Immature natural killer cell (primary cell): ENCODE results near the gene TAF8. TPM values are rescaled to one million over a fixed set of nuclear protein-coding genes. Genes with fewer than 3 reads are reported as not detected.

ENCODE experiments used
- DNase-seq, 3 donors: peaks; one replicate each; pipeline ENCODE4 v3.0.0; 2022; ENCODE audit warnings: mixed read lengths in 1 of 3
- H3K27ac Mint-ChIP-seq, 6 donors: one replicate each; pipeline ENCODE4 v1.8.0; 2020; ENCODE audit warnings: mixed read lengths in 6 of 6, mild to moderate bottlenecking in 5 of 6, inconsistent platforms in 4 of 6, moderate library complexity in 3 of 6
- H3K27me3 Mint-ChIP-seq, 3 donors: one replicate each; pipeline ENCODE4 v1.8.0; 2020 to 2021; ENCODE audit warnings: low read depth in 3 of 3, mild to moderate bottlenecking in 3 of 3, mixed read lengths in 3 of 3, moderate library complexity in 3 of 3, inconsistent platforms in 1 of 3
- H3K36me3 Mint-ChIP-seq, 3 donors: one replicate each; pipeline ENCODE4 v1.8.0; 2020; ENCODE audit warnings: mixed read lengths in 3 of 3, inconsistent platforms in 2 of 3, mild to moderate bottlenecking in 2 of 3
- H3K4me1 Mint-ChIP-seq, 2 donors: one replicate each; pipeline ENCODE4 v1.8.0; 2020; ENCODE audit warnings: inconsistent platforms in 2 of 2, mild to moderate bottlenecking in 2 of 2, mixed read lengths in 2 of 2, moderate library complexity in 1 of 2
- H3K4me3 Mint-ChIP-seq, 5 donors: one replicate each; pipeline ENCODE4 v1.8.0; 2020; ENCODE audit warnings: mild to moderate bottlenecking in 5 of 5, mixed read lengths in 5 of 5, inconsistent platforms in 3 of 5, moderate library complexity in 3 of 5
- H3K9me3 Mint-ChIP-seq, 6 donors: one replicate each; pipeline ENCODE4 v1.8.0; 2020; ENCODE audit warnings: mild to moderate bottlenecking in 6 of 6, mixed read lengths in 6 of 6, inconsistent platforms in 4 of 6, moderate library complexity in 3 of 6
- polyA plus RNA-seq, 3 donors: library from polyadenylated mRNA; unstranded; fragments of 300-500 nt; fragmentation: Illumina TruSeq; gene quantifications; one replicate each; pipeline ENCODE4 v1.2.3, GENCODE V29; 2021

TAF8 gene
- polyA plus RNA-seq, 3 donors from 2014 or later = 8.5 to 23.0 (median 14.6) TPM

DNA sequence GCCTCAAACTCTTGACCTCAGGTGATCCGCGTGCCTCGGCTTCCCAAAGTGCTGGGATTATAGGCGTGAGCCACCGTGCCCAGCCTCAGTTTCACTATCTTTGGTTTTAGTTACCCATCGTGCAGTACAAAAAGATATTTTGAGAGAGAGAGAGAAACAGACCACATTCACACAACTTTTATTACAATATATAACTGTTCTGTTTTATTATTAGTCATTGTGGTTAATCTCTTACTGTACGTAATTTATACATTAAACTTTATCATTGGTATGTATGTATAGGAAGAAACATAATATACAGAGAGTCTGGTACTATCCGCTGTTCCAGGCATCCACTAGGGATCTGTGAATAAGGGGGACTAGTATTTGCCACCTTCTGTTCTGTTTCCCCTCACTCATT, 29.4 kb upstream of the TAF8 start:
- H3K9me3 Mint-ChIP-seq = no peaks in the 10 kb centered on the region
- peak overlapping the region; percentile 70 to 87 (median 80) for H3K4me3 Mint-ChIP-seq
- peaks cover 3 to 6% (median 3%) of the 10 kb centered on the region in 3 donors for H3K27me3 Mint-ChIP-seq
- peaks cover 83 to 89% of the 10 kb centered on the region in 2 donors for H3K4me1 Mint-ChIP-seq
- DNase-seq = no peak
- H3K27ac Mint-ChIP-seq = peak overlapping the region; percentile 88 to 98 (median 92)
- H3K36me3 Mint-ChIP-seq = peaks cover 1 to 6% (median 5%) of the 10 kb centered on the region in 3 donors

DNA sequence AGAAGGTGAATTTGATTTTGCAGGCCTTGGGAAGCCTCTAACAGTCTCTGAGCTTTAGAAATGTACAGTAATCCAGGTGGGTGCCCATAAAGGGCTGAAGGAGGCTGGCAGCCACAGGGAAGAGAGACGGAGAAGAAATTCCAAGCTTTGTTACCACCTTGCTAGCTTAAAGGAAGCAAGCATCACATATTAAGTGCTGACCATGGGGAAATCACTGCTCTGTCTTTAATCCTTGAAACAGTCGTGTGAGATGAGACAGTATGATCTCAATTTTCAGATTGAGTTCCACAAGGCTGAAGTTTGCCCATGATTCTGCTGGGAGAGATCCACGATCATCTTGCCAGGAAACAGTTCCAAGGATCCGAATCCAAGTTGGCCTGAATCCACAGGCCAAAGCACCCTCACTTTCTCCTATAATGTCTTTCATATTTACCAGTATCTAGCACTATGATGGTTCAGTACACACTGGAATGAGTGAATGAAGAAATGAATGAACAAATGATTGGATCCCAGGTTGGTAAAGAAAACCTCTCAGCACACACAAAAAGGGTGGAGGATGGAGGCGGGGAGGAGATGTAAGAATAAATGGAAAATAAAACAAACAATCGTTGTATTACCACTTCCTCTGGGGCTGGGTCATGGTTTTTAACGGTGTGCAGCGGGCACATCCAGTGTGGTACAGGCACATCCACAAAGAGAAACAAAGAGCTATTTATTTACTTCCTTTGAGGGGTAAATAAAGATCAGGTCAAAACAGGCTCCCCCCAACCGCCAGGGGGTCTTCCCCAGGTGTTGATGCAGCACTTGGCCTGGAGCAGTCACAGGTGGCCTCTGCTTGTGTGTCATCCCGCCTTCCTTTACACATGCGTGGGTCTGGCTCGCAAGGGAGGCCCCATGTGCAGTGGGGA, 28.2 kb upstream of the TAF8 start:
- H3K9me3 Mint-ChIP-seq = no peaks in the 10 kb centered on the region
- peaks cover 2 to 3% (median 3%) of the 10 kb centered on the region in 3 donors for H3K27me3 Mint-ChIP-seq
- peak; percentile 53 to 58 (median 54) for DNase-seq
- peak overlapping the region; percentile 88 to 98 (median 92) for H3K27ac Mint-ChIP-seq
- H3K4me3 Mint-ChIP-seq = peak overlapping the region; percentile 70 to 87 (median 80)
- peaks cover 83 to 89% of the 10 kb centered on the region in 2 donors for H3K4me1 Mint-ChIP-seq
- H3K36me3 Mint-ChIP-seq = peaks cover 4 to 6% (median 6%) of the 10 kb centered on the region in 3 donors

GRCh38 chr6:42022755-42023384, 27.5 kb upstream of the TAF8 start:
- Mint-ChIP-seq H3K27me3 (peaks cover 2 to 3% (median 3%) of the 10 kb centered on the region in 3 donors), H3K9me3 (no peaks in the 10 kb centered on the region), H3K27ac (peak overlapping the region; percentile 88 to 98 (median 92)), H3K4me1 (peaks cover 85 to 89% of the 10 kb centered on the region in 2 donors), H3K36me3 (peaks cover 4 to 6% (median 6%) of the 10 kb centered on the region in 3 donors), H3K4me3 (peak overlapping the region; percentile 70 to 87 (median 80))
- DNase-seq = no peak

DNA sequence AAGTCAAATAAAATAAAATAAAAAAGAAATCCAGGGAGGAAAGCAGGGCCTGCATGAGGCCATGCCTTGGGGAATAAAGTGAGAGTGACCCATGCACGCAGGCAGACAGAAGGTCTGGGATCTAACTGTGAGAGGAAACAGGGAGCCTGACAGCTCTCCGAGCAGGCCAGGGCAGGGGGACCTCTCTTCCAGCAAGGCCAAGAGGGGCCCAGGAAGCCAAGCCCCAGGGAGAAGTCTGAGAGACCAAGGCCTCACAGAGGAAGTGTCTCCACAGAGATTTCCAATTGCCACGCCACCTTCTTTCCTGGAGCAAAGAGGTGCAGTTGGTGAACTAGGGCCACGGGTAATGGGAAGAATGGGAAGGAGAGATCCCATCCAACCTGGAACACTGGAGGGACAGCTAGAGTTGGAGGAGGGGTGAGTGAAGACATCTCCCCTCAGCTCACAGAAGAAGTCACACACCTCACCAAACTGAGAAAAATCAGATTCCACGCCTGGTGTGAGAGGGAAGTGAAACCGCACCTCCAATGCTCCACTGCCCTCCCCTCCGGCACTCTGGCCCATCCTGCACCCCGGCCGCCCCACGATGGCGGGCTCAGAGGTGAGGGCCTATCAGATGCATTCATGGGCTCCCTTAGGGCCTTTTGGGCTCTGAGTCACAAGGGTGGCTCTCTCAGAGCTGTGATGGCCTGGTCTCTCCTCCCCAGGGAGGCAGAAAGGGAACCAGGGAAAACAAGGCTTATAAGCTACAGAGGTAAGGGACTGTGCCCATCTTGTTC, 25.1 kb upstream of the TAF8 start:
- Mint-ChIP-seq H3K9me3 (no peaks in the 10 kb centered on the region), H3K4me1 (peaks cover 99 to 100% of the 10 kb centered on the region in 2 donors), H3K4me3 (peak overlapping the region; percentile 82 to 90 (median 86)), H3K27ac (peak overlapping the region; percentile 88 to 99 (median 96)), H3K36me3 (peaks cover 4 to 6% (median 6%) of the 10 kb centered on the region in 3 donors), H3K27me3 (peaks cover 2 to 4% (median 3%) of the 10 kb centered on the region in 3 donors)
- DNase-seq = peak in 2 of 3 donors; percentile 19 to 22

DNA sequence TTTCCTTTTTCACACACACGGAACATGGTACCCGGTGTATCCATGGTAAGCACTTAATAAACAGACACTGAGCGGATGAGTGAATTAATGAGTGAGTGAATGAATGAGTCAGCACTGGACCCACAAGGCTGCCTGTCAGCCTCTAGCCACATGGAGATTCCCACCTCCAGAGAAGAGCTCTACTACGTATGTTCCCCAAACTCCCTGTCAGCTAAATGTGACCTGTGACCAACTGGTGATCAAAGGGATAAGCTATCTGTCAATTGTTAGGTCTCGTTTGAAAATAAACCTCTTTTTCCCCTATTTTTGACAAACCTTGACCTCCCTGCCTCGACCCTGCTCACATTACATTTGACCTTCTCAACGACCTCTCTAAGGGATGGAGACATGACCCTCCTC, 24.5 kb upstream of the TAF8 start:
- Mint-ChIP-seq H3K9me3 (no peaks in the 10 kb centered on the region), H3K36me3 (peaks cover 4 to 6% (median 6%) of the 10 kb centered on the region in 3 donors), H3K4me3 (peak overlapping the region; percentile 82 to 90 (median 86)), H3K27ac (peak overlapping the region; percentile 88 to 99 (median 96)), H3K27me3 (peaks cover 2 to 3% (median 2%) of the 10 kb centered on the region in 3 donors), H3K4me1 (peaks cover 99 to 100% of the 10 kb centered on the region in 2 donors)
- DNase-seq = no peak

DNA sequence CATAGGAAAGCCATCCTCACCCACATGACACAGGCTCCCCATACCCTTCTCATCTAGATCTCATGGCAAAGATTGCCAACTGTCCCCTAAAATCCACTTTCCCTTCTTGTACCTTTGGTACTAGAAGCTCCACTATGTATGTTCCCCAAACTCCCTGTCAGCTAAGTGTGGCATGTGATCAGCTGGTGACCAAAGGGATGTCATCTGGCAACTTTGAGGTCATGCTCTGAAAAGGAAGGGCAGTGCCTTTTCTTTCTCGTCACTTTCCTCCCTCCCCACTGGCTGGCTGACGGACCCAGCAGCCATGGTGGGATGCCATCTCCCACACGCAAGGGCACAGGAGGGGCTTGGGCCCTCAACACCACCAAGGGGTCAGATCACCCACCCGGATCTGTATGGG, 23.8 kb upstream of the TAF8 start:
- Mint-ChIP-seq H3K9me3 (no peaks in the 10 kb centered on the region), H3K36me3 (peaks cover 3 to 6% (median 4%) of the 10 kb centered on the region in 3 donors), H3K4me1 (peaks cover 99 to 100% of the 10 kb centered on the region in 2 donors), H3K27ac (peak overlapping the region; percentile 88 to 99 (median 96)), H3K4me3 (peak overlapping the region; percentile 80 to 90 (median 86)), H3K27me3 (peaks cover under 1 to 3% (median 2%) of the 10 kb centered on the region in 3 donors)
- peak in 1 of 3 donors; percentile 22 for DNase-seq

DNA sequence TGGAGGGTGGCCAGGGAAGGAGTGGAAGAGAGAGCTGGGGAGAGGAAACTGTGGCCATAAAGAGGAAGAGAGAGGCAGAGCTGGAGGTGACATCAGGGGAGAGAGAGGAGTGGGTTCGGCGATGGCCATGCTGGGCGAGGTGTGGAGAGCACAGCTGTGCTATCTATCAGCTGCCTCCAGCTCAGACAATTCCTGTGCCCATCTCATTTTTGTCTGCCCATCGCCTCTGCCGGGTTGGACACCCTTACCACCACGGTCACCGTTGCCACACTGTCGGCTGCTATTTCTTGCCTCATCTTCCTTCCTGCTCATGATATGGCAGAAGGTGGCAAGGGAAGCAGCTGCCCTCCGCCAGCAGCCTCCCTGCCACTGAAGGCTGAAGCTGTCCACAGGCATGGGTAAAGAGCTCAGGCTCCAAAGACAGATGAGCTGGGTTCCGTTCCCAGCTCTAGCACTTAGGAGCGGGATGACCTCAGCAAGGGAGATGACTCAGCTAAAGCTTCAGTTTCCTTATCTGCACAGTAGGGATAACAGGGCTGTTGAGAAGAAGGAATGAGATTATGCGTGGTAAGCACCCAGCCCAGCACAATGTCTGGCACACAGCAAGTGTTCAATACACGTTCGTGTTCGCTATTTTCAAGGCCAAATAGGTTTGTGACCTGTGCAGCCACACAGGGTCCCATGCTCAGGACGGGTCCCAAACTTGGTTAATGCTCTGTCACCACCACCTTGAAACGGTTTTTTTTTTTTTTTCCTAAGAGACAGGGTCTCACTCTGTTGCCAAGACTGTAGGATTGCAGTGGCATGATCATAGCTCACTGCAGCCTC, 21.9 kb upstream of the TAF8 start:
- peak; percentile 50 to 55 (median 52) for DNase-seq
- Mint-ChIP-seq H3K27me3 (peaks cover 0 to 3% (median 2%) of the 10 kb centered on the region in 3 donors), H3K4me1 (peaks cover 97 to 100% of the 10 kb centered on the region in 2 donors), H3K9me3 (no peaks in the 10 kb centered on the region), H3K27ac (peak overlapping the region; percentile 88 to 99 (median 96)), H3K4me3 (peak overlapping the region; percentile 80 to 90 (median 86)), H3K36me3 (peaks cover 4 to 6% (median 5%) of the 10 kb centered on the region in 3 donors)

DNA sequence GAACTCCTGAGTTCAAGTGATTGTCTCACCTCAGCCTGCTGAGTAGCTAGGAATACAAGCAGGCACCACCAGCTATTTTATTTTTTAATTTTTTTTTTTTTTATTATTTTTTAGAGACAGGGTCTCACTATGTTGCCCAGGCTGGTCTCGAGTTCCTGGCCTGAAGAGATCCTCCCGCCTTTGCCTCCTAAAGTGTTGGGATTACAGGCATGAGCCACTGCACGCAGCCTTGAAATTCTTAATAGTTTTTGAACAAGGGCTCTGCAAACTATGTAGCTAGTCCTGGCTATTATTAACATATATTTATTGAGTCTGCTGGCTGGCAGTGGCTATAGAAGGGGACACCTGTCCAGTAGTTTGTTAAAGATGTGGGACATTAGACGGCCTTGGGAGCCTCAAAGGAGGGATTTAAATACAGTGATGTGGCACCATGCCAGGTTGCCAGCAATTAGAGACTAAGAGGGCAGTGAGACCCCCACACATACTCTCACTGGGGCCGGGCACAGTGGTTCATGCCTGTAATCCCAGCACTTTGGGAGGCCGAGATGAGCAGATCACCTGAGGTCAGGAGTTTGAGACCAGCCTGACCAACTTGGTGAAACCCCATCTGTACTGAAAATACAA, 21.1 kb upstream of the TAF8 start:
- Mint-ChIP-seq H3K27ac (peak overlapping the region; percentile 34 to 97 (median 82)), H3K36me3 (peaks cover 4 to 6% (median 5%) of the 10 kb centered on the region in 3 donors), H3K4me3 (peak overlapping the region; percentile 80 to 90 (median 86)), H3K9me3 (no peaks in the 10 kb centered on the region), H3K4me1 (peaks cover 89 to 93% of the 10 kb centered on the region in 2 donors), H3K27me3 (peaks cover 0 to 3% (median 2%) of the 10 kb centered on the region in 3 donors)
- DNase-seq = no peak

DNA sequence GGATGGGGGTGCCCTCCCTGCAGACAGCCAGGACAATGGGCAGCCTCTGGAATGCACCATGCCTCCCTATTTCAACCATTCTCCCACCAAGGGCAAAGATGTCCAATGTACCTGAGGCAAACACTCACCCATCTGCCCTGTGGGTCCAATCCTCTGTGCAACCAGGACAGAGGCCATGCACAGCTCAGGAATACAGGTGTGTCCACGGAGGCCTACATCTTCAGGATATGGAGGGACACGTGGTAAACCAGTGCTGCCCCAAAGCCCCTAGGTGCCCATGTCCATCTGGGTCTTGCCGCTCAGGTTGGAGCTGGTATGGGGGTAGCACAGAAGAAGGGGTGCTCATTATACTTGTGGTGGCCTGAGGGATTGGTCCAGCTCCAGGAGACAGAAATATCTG, 20.4 kb upstream of the TAF8 start:
- peak overlapping the region; percentile 60 to 96 (median 83) for H3K27ac Mint-ChIP-seq
- peaks cover 0 to 2% (median 0%) of the 10 kb centered on the region in 3 donors for H3K27me3 Mint-ChIP-seq
- peaks cover 4 to 9% (median 8%) of the 10 kb centered on the region in 3 donors for H3K36me3 Mint-ChIP-seq

GRCh38 chr6:42030585-42031506, 19.5 kb upstream of the TAF8 start:
- Mint-ChIP-seq H3K4me3 (peak overlapping the region; percentile 70 to 85 (median 78)), H3K9me3 (no peaks in the 10 kb centered on the region), H3K27me3 (peaks cover 0 to 2% (median 0%) of the 10 kb centered on the region in 3 donors), H3K27ac (peak overlapping the region; percentile 84 to 96 (median 90)), H3K4me1 (peaks cover 85 to 87% of the 10 kb centered on the region in 2 donors), H3K36me3 (peaks cover 4 to 12% (median 7%) of the 10 kb centered on the region in 3 donors)
- no peak for DNase-seq

More for the DNA sequence above, 20.4 kb upstream of the TAF8 start:
- H3K4me3 Mint-ChIP-seq = peak overlapping the region; percentile 28 to 78 (median 74)
- peaks cover 87 to 90% of the 10 kb centered on the region in 2 donors for H3K4me1 Mint-ChIP-seq
- H3K9me3 Mint-ChIP-seq = no peaks in the 10 kb centered on the region
- no peak for DNase-seq

- Mint-ChIP-seq H3K9me3 (no peaks in the 10 kb centered on the region), H3K4me1 (peaks cover 72 to 81% of the 10 kb centered on the region in 2 donors), H3K27ac (peak overlapping the region; percentile 67 to 91 (median 79)), H3K4me3 (peak overlapping the region; percentile 35 to 85 (median 57)), H3K27me3 (peaks cover 0 to 2% (median 0%) of the 10 kb centered on the region in 3 donors), H3K36me3 (peaks cover 0 to 12% (median 4%) of the 10 kb centered on the region in 3 donors)
- no peak for DNase-seq
Measured at GRCh38 chr6:42032366-42032765, 18.0 kb upstream of the TAF8 start.
